Smooth muscle cell (in vitro differentiated cells): ENCODE measurements around the gene LRFN3. TPM values are rescaled to one million over a fixed set of nuclear protein-coding genes. Genes with fewer than 3 reads are reported as not detected.

Experiments
- DNase-seq: peaks from one replicate; lab custom pipeline; 2025; ENCODE audit not compliant: unreplicated experiment; lab: John Stamatoyannopoulos, UW
- H2AFZ ChIP-seq: fragments of 200-600 bp; sonication (generic); 2 replicates; pipeline ENCODE4 v1.6.0; 2016; ENCODE audit warnings: antibody characterized with exemption, low read depth, mild to moderate bottlenecking
- H3F3A ChIP-seq: fragments of 200-600 bp; sonication (generic); 2 replicates; pipeline ENCODE4 v1.6.0; 2017; ENCODE audit warnings: antibody characterized with exemption, low read depth
- H3K27ac ChIP-seq: fragments of 200-600 bp; sonication (generic); 2 replicates; pipeline ENCODE4 v1.5.1; 2016; ENCODE audit warnings: low read depth, mild to moderate bottlenecking
- H3K27me3 ChIP-seq: fragments of 200-600 bp; sonication (generic); 2 replicates; pipeline ENCODE4 v1.6.1; 2016; ENCODE audit warnings: low read depth, mild to moderate bottlenecking
- H3K36me3 ChIP-seq: fragments of 200-600 bp; sonication (generic); 2 replicates; pipeline ENCODE4 v1.5.1; 2016; ENCODE audit warnings: low read depth
- H3K4me1 ChIP-seq: fragments of 200-600 bp; sonication (generic); 2 replicates; pipeline ENCODE4 v1.5.1; 2016; ENCODE audit warnings: low read depth
- H3K4me2 ChIP-seq: fragments of 200-600 bp; sonication (generic); 2 replicates; pipeline ENCODE4 v1.6.0; 2016; ENCODE audit warnings: mild to moderate bottlenecking
- H3K4me3 ChIP-seq: fragments of 200-600 bp; sonication (generic); 2 replicates; pipeline ENCODE4 v1.5.1; 2016; ENCODE audit warnings: mild to moderate bottlenecking
- H3K79me2 ChIP-seq: fragments of 200-600 bp; sonication (generic); 2 replicates; pipeline ENCODE4 v1.6.0; 2016; ENCODE audit warnings: low read depth, mild to moderate bottlenecking
- H3K9ac ChIP-seq: fragments of 200-600 bp; sonication (generic); 2 replicates; pipeline ENCODE4 v1.6.0; 2016; ENCODE audit warnings: low read depth
- H3K9me3 ChIP-seq: fragments of 200-600 bp; sonication (generic); replicated peaks from 2 replicates; pipeline ENCODE4 v1.5.1; 2016; ENCODE audit warnings: low read depth
- H4K20me1 ChIP-seq: fragments of 200-600 bp; sonication (generic); 2 replicates; pipeline ENCODE4 v1.6.0; 2016; ENCODE audit warnings: low read depth
- WGBS: methylation state at CpG from one replicate; pipeline ENCODE4 v1.1.7; 2016; ENCODE audit warnings: low lambda C conversion rate; 5-methylcytosine and 5-hydroxymethylcytosine counted together
- polyA plus RNA-seq: library from polyadenylated mRNA; unstranded; fragments of >200 nt; fragmentation: Nextera tagmentation; extraction: Ambion mirVana; gene quantifications from 2 replicates; pipeline ENCODE4 v1.2.1, GENCODE V29; 2016
- total RNA-seq: library from RNA; depleted of rRNA; stranded (reverse); fragments of >200 nt; gene quantifications from 2 replicates; pipeline ENCODE4 v1.2.3, GENCODE V29; 2014
- TF ChIP-seq, protein P1 (sequence below): fragments of 200-600 bp; sonication (generic); IDR thresholded peaks from 2 replicates; pipeline ENCODE4 v1.5.1; 2017; ENCODE audit warnings: borderline replicate concordance, mild to moderate bottlenecking, antibody characterized with exemption; ENCODE audit not compliant: insufficient read depth, poor library complexity, severe bottlenecking

The LRFN3 gene
- total and polyA plus RNA-seq, 2 experiments from 2014 or later, result 6.2 to 15.5 TPM

DNA sequence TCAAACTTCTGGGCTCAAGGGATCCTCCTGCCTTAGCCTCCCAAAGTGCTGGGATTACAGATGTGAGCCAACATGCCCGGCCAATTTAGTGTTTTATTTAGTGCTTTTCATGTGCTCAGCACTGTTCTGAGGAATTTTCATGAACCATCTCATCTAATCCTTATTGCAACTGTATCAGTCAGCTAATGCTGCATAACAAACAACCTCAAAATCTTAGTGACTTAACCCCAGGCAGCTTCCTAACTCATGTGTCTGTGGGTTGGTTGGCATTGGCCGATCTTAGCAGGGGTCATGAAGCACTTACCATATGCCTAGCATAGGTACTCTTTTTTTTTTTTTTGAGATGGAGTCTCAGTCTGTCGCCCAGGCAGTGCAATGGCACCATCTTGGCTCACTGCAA lies 52.6 kb downstream of the LRFN3 start:
- Histone ChIP-seq H3K79me2 (no peaks in the 10 kb centered on the region), H3K36me3 (no peaks in the 10 kb centered on the region), H3K9ac (no peak overlapping the region), H3K4me3 (no peak overlapping the region), H3K9me3 (no peaks in the 10 kb centered on the region), H3K4me2 (no peak overlapping the region), H4K20me1 (no peaks in the 10 kb centered on the region), H3F3A (peaks cover 4% of the 10 kb centered on the region), H2AFZ (no peak overlapping the region), H3K27ac (no peak overlapping the region), H3K4me1 (no peaks in the 10 kb centered on the region), H3K27me3 (peaks cover 25% of the 10 kb centered on the region)
- 92% methylated on average over 3 of the region's 3 CpGs for WGBS
- TF ChIP-seq, protein P1, sequence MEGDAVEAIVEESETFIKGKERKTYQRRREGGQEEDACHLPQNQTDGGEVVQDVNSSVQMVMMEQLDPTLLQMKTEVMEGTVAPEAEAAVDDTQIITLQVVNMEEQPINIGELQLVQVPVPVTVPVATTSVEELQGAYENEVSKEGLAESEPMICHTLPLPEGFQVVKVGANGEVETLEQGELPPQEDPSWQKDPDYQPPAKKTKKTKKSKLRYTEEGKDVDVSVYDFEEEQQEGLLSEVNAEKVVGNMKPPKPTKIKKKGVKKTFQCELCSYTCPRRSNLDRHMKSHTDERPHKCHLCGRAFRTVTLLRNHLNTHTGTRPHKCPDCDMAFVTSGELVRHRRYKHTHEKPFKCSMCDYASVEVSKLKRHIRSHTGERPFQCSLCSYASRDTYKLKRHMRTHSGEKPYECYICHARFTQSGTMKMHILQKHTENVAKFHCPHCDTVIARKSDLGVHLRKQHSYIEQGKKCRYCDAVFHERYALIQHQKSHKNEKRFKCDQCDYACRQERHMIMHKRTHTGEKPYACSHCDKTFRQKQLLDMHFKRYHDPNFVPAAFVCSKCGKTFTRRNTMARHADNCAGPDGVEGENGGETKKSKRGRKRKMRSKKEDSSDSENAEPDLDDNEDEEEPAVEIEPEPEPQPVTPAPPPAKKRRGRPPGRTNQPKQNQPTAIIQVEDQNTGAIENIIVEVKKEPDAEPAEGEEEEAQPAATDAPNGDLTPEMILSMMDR, result no peak
- no peak for DNase-seq

DNA sequence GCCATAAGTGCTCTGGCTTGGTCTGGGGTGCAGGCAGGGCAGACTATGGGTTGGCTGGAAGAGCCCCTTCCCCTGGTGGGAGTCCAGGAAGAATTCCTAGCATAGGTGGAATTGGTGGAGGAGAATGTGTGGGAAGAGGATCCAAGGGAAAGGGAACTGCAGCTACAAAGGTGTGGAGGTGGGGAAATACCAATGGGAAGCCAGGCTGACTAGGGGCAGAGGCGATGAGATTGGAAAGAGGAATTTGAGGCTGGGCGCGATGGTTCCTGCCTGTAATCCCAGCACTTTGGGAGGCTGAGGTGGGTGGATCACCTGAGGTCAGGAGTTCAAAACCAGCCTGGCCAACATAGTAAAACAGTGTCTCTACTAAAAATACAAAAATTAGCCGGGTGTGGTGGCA lies 54.0 kb downstream of the LRFN3 start:
- no peak for DNase-seq
- no peak overlapping the region for H3K4me3 ChIP-seq
- H4K20me1 ChIP-seq, result no peaks in the 10 kb centered on the region
- H3K27me3 ChIP-seq, result peaks cover 23% of the 10 kb centered on the region
- H3K4me2 ChIP-seq, result no peak overlapping the region
- H3K36me3 ChIP-seq, result no peaks in the 10 kb centered on the region
- no peaks in the 10 kb centered on the region for H3K9me3 ChIP-seq
- H3K79me2 ChIP-seq, result peaks cover 2% of the 10 kb centered on the region
- TF ChIP-seq, protein P1, result no peak
- H3K9ac ChIP-seq, result no peak overlapping the region
- peaks cover 4% of the 10 kb centered on the region for H3F3A ChIP-seq
- no peak overlapping the region for H3K27ac ChIP-seq
- H3K4me1 ChIP-seq, result no peaks in the 10 kb centered on the region
- no peak overlapping the region for H2AFZ ChIP-seq
- 87% methylated on average over 4 of the region's 4 CpGs for WGBS

DNA sequence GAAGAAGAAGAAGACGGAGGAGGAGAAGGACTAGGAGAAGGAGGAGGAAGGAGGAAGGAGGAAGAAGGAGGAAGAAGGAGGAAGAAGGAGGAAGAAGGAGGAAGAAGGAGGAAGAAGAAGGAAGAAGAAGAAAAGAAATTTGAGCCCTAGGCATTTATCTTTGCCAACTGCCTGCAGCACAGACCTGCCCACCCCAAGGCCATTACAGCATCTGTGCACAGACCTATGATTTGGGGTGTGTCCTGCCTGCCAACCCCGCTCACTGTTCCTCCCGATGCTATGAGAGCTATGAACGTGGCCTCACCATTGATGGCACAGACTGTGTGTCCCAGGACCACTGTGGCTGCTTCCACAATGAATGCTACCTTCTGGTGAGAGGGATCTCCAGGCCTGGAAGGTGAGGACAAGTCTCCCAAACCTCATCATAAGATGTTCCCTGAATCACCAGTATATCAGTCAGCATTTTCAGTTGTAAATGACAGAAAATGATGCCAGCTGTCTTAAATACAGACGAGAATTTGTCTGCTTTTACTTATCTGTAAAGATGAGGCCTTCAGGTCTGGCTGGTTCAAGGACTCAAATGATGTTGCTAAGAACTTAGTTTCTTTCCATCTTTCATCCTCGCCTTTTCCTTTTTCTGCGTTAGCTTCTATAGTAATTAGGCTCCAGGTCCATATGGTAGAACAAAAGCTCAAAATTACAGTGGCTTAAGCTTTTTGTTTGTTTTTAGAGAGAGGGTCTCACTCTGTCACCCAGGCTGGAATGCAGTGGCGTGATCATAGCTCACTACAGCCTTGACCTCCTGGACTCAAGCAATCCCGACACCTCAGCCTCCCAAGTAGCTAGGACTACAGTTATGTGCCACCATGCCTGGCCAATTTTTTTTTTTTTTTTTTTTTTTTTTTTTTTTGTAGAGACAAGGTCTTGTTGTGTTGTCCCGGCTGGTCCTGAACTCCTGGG lies 54.9 kb downstream of the LRFN3 start:
- H4K20me1 ChIP-seq, result peaks cover 4% of the 10 kb centered on the region
- DNase-seq, result no peak
- H3K27ac ChIP-seq, result no peak overlapping the region
- H3K27me3 ChIP-seq, result peaks cover 16% of the 10 kb centered on the region
- peaks cover 4% of the 10 kb centered on the region for H3F3A ChIP-seq
- H3K36me3 ChIP-seq, result no peaks in the 10 kb centered on the region
- TF ChIP-seq, protein P1, result no peak
- no peak overlapping the region for H3K4me2 ChIP-seq
- peaks cover 3% of the 10 kb centered on the region for H3K4me1 ChIP-seq
- H3K79me2 ChIP-seq, result peaks cover 10% of the 10 kb centered on the region
- H3K9ac ChIP-seq, result no peak overlapping the region
- H3K4me3 ChIP-seq, result no peak overlapping the region
- H3K9me3 ChIP-seq, result no peaks in the 10 kb centered on the region
- H2AFZ ChIP-seq, result no peak overlapping the region
- WGBS, result 87% methylated on average over 10 of the region's 10 CpGs
